HepG2 (cell line): ENCODE results near the gene PCSK6. TPM values are rescaled to one million over a fixed set of nuclear protein-coding genes. Genes with fewer than 3 reads are reported as not detected.

Experiments
- ATAC-seq: fragments of 200-7000 bp; cut with Tn5 transposase; 3 replicates; pipeline ENCODE4 v1.9.1; 2020; ENCODE audit warnings: mild to moderate bottlenecking, moderate library complexity
- BruUV-seq: library from RNA; stranded (reverse); fragments of 400-500 nt; replicated peaks from 2 replicates; lab custom pipeline; 2021; lab: Mats Ljungman, UMichigan
- CTCF ChIA-PET: fragments of 300-600 bp; formaldehyde crosslinking; extraction: SDS; loops from one replicate; lab custom pipeline; 2021; ENCODE audit warnings: low total read pairs, inconsistent platforms, low intra/inter-chr PET ratio; lab: Yijun Ruan, JAX
- POLR2A ChIA-PET: fragments of 350-600 bp; sonication (Branson Sonifier 250); formaldehyde crosslinking; loops from one replicate; lab custom pipeline; 2020; ENCODE audit warnings: antibody characterized with exemption, inconsistent platforms; lab: Yijun Ruan, JAX
- DNase-seq: peaks from one replicate; pipeline ENCODE4 v3.0.0-alpha.2; 2015; ENCODE audit warnings: low spot score
- FAIRE-seq: peaks from 3 replicates; lab custom pipeline; 2011; peaks lifted over from hg19 to GRCh38; lab: Jason Lieb, UNC
- H2AFZ ChIP-seq: one replicate; pipeline ENCODE4 v1.6.1; 2011; ENCODE audit warnings: low read length, inconsistent platforms
- H3K27ac ChIP-seq: fragments of 300-600 bp; 3 replicates; pipeline ENCODE4 v1.8.0; 2011; ENCODE audit warnings: mixed run types, mild to moderate bottlenecking, mixed read lengths, low read length, inconsistent platforms; ENCODE audit not compliant: insufficient read depth; ENCODE audit errors: extremely low read length
- H3K27me3 ChIP-seq, 2 experiments: fragments of 200-600 bp in 1 of 2; 2 replicates in 1 of 2; 3 replicates in 1 of 2; pipeline versions ENCODE4 v1.6.0 to v1.8.0; 2011; ENCODE audit warnings: low read length in 2 of 2, mild to moderate bottlenecking in 2 of 2, moderate library complexity in 2 of 2, inconsistent platforms in 1 of 2; ENCODE audit not compliant: insufficient read depth in 2 of 2, control insufficient read depth in 1 of 2
- H3K36me3 ChIP-seq, 2 experiments: fragments of 200-600 bp in 1 of 2; replicated peaks in 1 of 2; 2 replicates in 1 of 2; 3 replicates in 1 of 2; pipeline versions ENCODE4 v1.5.1 to v1.8.0; 2011; ENCODE audit warnings: low read length in 2 of 2, inconsistent platforms in 1 of 2; ENCODE audit not compliant: insufficient read depth in 2 of 2, control insufficient read depth in 1 of 2
- H3K4me1 ChIP-seq: 2 replicates; pipeline ENCODE4 v1.5.1; 2012; ENCODE audit warnings: low read length, inconsistent platforms; ENCODE audit not compliant: insufficient read depth
- H3K4me2 ChIP-seq: 2 replicates; pipeline ENCODE4 v1.6.0; 2011; ENCODE audit warnings: low read depth, low read length, inconsistent platforms
- H3K4me3 ChIP-seq, 3 experiments: fragments of 200-600 bp in 1 of 3; sonication (generic), shearing (Covaris generic) in 1 of 3; replicated peaks in 1 of 3; 2 replicates each; pipeline ENCODE4 v1.5.1; 2011 to 2016; ENCODE audit warnings: low read length in 3 of 3, inconsistent platforms in 2 of 3, low read depth in 2 of 3, mild to moderate bottlenecking in 2 of 3, control low read depth in 1 of 3, mixed read lengths in 1 of 3; ENCODE audit not compliant: insufficient read depth in 1 of 3
- H3K79me2 ChIP-seq: one replicate; pipeline ENCODE4 v1.6.1; 2011; ENCODE audit warnings: low read length, inconsistent platforms; ENCODE audit not compliant: insufficient read depth
- H3K9ac ChIP-seq: 2 replicates; pipeline ENCODE4 v1.6.0; 2011; ENCODE audit warnings: mild to moderate bottlenecking, low read depth, low read length, inconsistent platforms; ENCODE audit not compliant: insufficient read depth
- H3K9me3 ChIP-seq: 2 replicates; pipeline ENCODE4 v1.5.1; 2012; ENCODE audit warnings: mild to moderate bottlenecking, low read length
- H4K20me1 ChIP-seq: 2 replicates; pipeline ENCODE4 v1.6.0; 2011; ENCODE audit warnings: inconsistent platforms, mild to moderate bottlenecking, low read length, moderate library complexity; ENCODE audit not compliant: insufficient read depth
- MEF2D ChIP-seq: sonication (generic); formaldehyde crosslinking; IDR thresholded peaks from 2 replicates; pipeline ENCODE4 v1.5.1; 2020; ENCODE audit warnings: mild to moderate bottlenecking, missing genetic modification reagents
- RBM22 ChIP-seq: fragments of 200-400 bp; formaldehyde crosslinking; optimal IDR thresholded peaks from 2 replicates; pipeline ENCODE3; 2017; ENCODE audit warnings: mild to moderate bottlenecking, low read length, moderate library complexity
- whole genome bisulfite sequencing: methylation state at CpG from one replicate; pipeline ENCODE4 v1.1.6; 2017; ENCODE audit warnings: low lambda C conversion rate; 5-methylcytosine and 5-hydroxymethylcytosine counted together
- in situ Hi-C: cut with HindIII; loops from 2 replicates; pipeline ENCODE4 v1.10.0; 2017; ENCODE audit warnings: low pct_unique_long_range_greater_than_20kb; ENCODE audit not compliant: extremely low pct_ligation_motif_present
- intact Hi-C: fragments of 100-400 bp; cut with micrococcal nuclease; formaldehyde crosslinking; loops from one replicate; pipeline ENCODE4 v1.10.0; 2022; ENCODE audit not compliant: unreplicated experiment
- polyA plus RNA-seq, 8 experiments: library from polyadenylated mRNA; depleted of rRNA in 3 of 8; stranded (reverse) in 7 of 8; unstranded in 1 of 8; fragments of >200 nt; fragmentation: Illumina TruSeq in 4 of 8; extraction: Trizol in 4 of 8; gene quantifications; 2 replicates each; pipeline versions ENCODE4 v1.2.1 to v1.2.3, GENCODE V29; 2011 to 2016; ENCODE audit warnings: low read depth in 4 of 8, missing spikeins in 1 of 8, mixed read lengths in 1 of 8; ENCODE audit not compliant: insufficient read depth in 1 of 8
- total RNA-seq, 5 experiments: library from RNA; depleted of rRNA; stranded (reverse); fragments of >200 nt; fragmentation: Illumina TruSeq; extraction: Trizol; gene quantifications; 2 replicates each; pipeline ENCODE4 v1.2.3, GENCODE V29; 2016; ENCODE audit warnings: low read depth in 1 of 5
- TF ChIP-seq, protein P1 (sequence below): sonication (generic); formaldehyde crosslinking; IDR thresholded peaks from 2 replicates; pipeline ENCODE4 v1.4.0; 2020; ENCODE audit warnings: mild to moderate bottlenecking, missing genetic modification reagents

PCSK6 gene
- total and polyA plus RNA-seq, 2 of the 13 experiments (the other 11 are each of a cell fraction or from before 2014, with no cell fraction given), result 56.5 to 155 TPM

DNA sequence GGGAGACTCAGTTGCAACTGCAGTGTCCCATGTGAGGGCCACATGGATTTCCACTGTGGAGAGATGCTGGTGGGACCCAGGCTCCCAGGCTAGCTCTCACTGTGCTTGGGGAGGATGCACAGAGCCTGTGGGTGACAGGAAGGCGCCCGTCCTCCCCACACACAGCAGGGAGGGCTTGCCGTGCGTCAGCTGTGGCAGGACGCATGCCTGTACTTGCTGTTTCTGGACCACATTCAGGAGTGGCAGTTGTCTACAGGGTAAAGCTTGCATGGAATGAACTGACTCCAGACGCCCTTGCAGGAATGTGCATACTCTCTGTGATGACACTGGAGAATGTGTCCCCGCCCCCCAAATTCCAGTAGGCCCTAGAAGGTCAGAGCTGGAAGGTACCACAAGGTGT lies 130.6 kb downstream of the PCSK6 start:
- 92% methylated on average over 7 of the region's 7 CpGs for WGBS
- POLR2A ChIA-PET, result no interaction called here
- H3K4me1 ChIP-seq, result no peaks in the 10 kb centered on the region
- BruUV-seq, result no TSS peak
- intact Hi-C loops (no loop called here), in situ Hi-C loops (no loop called here)
- H3K9me3 ChIP-seq, result no peaks in the 10 kb centered on the region
- TF ChIP-seq MEF2D (CRISPR knock-in tag), result no peak
- no peak overlapping the region for H3K4me2 ChIP-seq
- H3K79me2 ChIP-seq, result no peaks in the 10 kb centered on the region
- FAIRE-seq (no peak), DNase-seq (peak; percentile 8), ATAC-seq (no peak; the same call in 2 of the 3 replicates)
- H3K27ac ChIP-seq, result no peak overlapping the region
- H3K36me3 ChIP-seq, result peaks cover 19 to 73% of the 10 kb centered on the region in 2 experiments; a peak in 4 of 5 replicates
- CTCF ChIA-PET, result no interaction called here
- H2AFZ ChIP-seq, result no peak overlapping the region
- H3K4me3 ChIP-seq, result no peak overlapping the region
- no peaks in the 10 kb centered on the region for H3K27me3 ChIP-seq
- peaks cover 4% of the 10 kb centered on the region; the same call in 1 of the 2 replicates for H4K20me1 ChIP-seq
- no peak overlapping the region for H3K9ac ChIP-seq

DNA sequence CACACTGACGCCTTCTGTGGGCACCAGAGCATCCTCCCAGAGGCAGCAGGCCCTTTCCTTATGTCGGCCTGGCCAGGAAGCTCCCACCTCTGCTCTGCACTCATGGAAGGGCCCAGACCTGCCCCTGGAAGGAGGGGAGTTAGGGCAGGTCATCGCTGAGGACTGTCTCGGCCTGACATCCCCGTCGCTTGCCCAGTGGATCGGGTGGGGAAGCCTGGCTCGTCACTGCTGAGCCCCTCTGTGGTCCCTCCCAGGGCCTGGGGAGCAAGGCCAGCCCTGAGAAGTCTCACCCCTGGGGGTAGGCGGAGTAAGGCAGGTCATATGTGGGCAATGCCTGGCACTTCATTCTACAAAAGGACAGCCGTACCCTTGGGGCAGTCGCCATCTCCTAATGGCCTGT lies 131.6 kb downstream of the PCSK6 start:
- no peak overlapping the region for H2AFZ ChIP-seq
- no peaks in the 10 kb centered on the region for H3K4me1 ChIP-seq
- ChIA-PET POLR2A (no interaction called here), CTCF (no interaction called here)
- peaks cover 4% of the 10 kb centered on the region; the same call in 1 of the 2 replicates for H4K20me1 ChIP-seq
- no peak overlapping the region for H3K4me2 ChIP-seq
- intact Hi-C loops, result no loop called here
- TF ChIP-seq, protein P1, sequence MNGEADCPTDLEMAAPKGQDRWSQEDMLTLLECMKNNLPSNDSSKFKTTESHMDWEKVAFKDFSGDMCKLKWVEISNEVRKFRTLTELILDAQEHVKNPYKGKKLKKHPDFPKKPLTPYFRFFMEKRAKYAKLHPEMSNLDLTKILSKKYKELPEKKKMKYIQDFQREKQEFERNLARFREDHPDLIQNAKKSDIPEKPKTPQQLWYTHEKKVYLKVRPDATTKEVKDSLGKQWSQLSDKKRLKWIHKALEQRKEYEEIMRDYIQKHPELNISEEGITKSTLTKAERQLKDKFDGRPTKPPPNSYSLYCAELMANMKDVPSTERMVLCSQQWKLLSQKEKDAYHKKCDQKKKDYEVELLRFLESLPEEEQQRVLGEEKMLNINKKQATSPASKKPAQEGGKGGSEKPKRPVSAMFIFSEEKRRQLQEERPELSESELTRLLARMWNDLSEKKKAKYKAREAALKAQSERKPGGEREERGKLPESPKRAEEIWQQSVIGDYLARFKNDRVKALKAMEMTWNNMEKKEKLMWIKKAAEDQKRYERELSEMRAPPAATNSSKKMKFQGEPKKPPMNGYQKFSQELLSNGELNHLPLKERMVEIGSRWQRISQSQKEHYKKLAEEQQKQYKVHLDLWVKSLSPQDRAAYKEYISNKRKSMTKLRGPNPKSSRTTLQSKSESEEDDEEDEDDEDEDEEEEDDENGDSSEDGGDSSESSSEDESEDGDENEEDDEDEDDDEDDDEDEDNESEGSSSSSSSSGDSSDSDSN (CRISPR knock-in tag), result no peak
- TF ChIP-seq RBM22, result peak; percentile 13
- no peak overlapping the region for H3K27ac ChIP-seq
- no peaks in the 10 kb centered on the region for H3K9me3 ChIP-seq
- H3K4me3 ChIP-seq, result no peak overlapping the region
- no peak overlapping the region for H3K9ac ChIP-seq
- ATAC-seq (no peak), FAIRE-seq (no peak), DNase-seq (no peak)
- no peaks in the 10 kb centered on the region for H3K27me3 ChIP-seq
- in situ Hi-C loops, result no loop called here
- BruUV-seq, result no TSS peak
- no peaks in the 10 kb centered on the region for H3K79me2 ChIP-seq
- 100% methylated on average over 3 of the region's 11 CpGs for WGBS
- peaks cover 19 to 69% of the 10 kb centered on the region in 2 experiments; a peak in 4 of 5 replicates for H3K36me3 ChIP-seq
